Fibroblast of mammary gland (primary cell): Measurements from ENCODE around the gene MPV17L2.
A peak's percentile ranks its signal among the peaks of the same experiment; 100 is the strongest.

Experiments
- DNase-seq: peaks from one replicate; pipeline ENCODE4 v3.0.0-alpha.2; 2010; ENCODE audit warnings: low read depth
- H3K4me3 ChIP-seq: 2 replicates; pipeline ENCODE4 v1.5.1; 2011; ENCODE audit warnings: low read depth, mild to moderate bottlenecking, low read length, moderate library complexity; ENCODE audit not compliant: control insufficient read depth
- TF ChIP-seq, protein P1 (sequence below): conservative IDR thresholded peaks from 2 replicates; pipeline ENCODE4 v1.5.1; 2011; ENCODE audit warnings: low read depth, low read length, inconsistent platforms; ENCODE audit not compliant: control insufficient read depth, insufficient read depth

The MPV17L2 gene

DNA sequence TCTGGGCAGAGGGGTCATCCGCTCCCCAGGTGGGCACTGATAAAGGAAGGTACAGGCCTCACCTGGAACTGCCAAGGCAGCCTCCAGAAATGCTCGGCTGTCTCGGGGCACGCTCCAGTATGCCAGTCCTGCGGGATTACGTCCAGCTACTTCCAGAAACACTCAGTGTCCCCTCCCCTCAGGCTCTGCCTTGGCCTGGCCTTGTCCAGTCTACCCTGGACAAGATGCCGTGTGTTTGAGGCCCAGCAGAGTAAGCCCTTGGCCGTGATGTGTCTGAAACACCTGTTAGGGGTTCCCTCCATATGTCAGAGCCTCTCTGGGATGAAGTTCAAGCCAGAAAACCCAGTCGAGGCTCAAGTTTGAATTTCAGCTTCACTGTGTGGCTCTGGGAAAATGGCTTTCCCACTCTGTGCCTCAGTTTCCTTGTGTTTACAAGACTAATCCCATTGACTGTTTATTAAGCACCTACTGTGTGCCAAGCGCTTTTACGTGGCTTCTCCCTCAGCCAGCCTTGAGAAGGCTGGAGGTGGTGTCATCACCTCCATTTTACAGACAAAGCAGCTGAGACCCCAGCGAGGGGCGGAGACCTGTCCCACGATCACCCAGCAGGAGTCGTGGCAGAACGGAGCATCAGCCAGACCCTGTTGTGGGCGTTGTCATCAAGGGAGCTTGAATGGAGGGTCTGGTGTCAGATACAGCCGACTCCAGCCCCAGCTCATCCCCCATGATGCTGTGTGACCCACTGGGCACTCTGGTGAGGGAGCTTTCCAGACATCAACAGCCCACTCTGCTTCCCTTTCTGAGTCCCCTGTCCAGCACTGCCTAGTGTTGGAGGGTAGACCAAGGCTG lies 42.0 kb upstream of the MPV17L2 start:
- peak; percentile 10 for DNase-seq
- no peak overlapping the region for H3K4me3 ChIP-seq
- TF ChIP-seq, protein P1, sequence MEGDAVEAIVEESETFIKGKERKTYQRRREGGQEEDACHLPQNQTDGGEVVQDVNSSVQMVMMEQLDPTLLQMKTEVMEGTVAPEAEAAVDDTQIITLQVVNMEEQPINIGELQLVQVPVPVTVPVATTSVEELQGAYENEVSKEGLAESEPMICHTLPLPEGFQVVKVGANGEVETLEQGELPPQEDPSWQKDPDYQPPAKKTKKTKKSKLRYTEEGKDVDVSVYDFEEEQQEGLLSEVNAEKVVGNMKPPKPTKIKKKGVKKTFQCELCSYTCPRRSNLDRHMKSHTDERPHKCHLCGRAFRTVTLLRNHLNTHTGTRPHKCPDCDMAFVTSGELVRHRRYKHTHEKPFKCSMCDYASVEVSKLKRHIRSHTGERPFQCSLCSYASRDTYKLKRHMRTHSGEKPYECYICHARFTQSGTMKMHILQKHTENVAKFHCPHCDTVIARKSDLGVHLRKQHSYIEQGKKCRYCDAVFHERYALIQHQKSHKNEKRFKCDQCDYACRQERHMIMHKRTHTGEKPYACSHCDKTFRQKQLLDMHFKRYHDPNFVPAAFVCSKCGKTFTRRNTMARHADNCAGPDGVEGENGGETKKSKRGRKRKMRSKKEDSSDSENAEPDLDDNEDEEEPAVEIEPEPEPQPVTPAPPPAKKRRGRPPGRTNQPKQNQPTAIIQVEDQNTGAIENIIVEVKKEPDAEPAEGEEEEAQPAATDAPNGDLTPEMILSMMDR = no peak

DNA sequence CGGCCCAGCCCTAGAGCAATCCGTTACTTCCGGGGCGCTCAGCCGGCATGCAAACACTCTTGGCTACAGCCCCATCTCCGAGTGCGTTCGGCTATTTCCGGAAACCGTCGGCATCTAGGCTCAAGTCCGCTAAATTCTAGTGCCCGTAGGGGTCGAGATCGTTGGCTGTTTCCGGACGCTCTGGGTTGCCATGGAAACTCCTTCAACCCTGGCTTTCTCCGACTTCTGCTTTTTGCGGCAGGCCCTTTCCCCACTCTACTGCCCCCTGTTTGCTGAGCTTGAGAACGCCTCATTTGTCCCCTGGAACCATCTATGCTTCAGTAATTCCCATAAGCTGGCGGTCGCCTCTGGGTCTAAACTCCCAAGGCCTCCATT lies 40.6 kb upstream of the MPV17L2 start:
- TF ChIP-seq, protein P1 = peak; percentile 63
- peak; percentile 97 for DNase-seq
- H3K4me3 ChIP-seq = peak overlapping the region; percentile 66

DNA sequence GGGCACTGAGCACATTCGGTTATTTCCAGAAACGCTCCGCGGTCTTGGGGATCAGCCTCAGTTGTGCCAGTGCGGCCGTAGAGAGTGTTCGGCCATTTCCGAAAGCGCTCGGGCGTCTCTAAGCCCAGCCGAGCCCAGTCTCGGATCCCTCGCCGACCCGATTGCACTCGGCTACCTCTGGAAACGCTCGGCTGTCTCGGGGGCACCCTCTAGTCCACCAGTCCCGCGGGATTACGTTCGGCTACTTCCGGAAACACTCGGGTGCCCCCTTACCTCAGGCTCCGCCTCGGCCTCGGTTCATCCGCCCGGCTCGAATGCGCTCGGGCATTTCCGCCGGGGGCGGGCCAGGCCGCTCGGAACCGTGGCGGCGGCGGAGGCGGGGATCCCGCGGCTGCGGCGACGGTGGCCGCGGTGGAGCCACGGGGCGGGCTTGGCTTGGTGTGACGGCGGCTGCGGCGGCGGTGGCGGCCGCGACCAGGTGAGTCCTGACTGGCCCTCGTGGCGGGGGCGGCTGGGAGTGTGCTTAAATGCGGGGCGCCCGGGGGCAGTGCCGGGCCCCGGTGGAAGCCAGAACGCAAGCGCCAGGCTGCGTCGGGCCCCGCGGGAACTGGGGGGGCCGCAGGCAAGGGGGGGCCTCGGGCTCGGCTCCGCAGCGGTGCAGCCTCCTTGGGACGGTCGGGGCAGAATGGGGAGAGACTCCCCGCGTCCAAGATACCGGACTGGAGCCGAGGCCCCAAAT lies 40.0 kb upstream of the MPV17L2 start, which contains the start of gene PIK3R2:
PIK3R2 (plus strand) TSS at position 347 of the 739 bp plus-strand sequence. CDS start 2,717 bp downstream, outside the sequence.
- TF ChIP-seq, protein P1 = no peak
- peak within 1 kb of the TSS; percentile 83 for H3K4me3 ChIP-seq
- peak; percentile 98 for DNase-seq

DNA sequence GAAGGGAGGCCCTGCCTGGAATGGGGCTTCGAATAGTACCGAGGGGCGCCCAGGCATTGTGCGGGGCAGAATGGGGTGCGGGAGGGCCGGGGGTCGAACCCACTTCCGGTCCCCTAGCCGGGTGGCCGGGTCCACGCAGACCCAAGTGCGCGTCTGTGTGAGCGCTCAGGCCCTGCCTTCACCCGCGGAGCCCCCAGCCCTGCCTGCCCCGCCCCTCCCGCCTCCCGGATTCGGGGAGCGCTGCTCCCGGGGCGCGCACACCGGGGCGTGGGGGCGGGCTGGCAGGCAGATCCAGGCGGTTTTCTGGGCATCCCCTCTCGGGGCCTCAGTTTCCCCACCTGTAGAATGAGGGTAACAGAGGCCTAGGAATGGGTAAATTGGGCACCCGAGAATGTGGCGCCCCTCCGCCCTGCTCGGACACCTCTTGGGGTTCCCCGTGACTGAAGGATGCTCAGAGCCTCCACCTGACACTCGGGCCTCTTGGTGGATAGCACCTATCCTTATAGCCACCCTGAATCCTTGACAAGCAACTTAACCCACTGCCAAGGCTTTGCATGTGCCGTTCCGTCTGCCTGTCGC lies 39.4 kb upstream of the MPV17L2 start:
- H3K4me3 ChIP-seq = peak overlapping the region; percentile 83
- DNase-seq = no peak
- TF ChIP-seq, protein P1 = no peak

DNA sequence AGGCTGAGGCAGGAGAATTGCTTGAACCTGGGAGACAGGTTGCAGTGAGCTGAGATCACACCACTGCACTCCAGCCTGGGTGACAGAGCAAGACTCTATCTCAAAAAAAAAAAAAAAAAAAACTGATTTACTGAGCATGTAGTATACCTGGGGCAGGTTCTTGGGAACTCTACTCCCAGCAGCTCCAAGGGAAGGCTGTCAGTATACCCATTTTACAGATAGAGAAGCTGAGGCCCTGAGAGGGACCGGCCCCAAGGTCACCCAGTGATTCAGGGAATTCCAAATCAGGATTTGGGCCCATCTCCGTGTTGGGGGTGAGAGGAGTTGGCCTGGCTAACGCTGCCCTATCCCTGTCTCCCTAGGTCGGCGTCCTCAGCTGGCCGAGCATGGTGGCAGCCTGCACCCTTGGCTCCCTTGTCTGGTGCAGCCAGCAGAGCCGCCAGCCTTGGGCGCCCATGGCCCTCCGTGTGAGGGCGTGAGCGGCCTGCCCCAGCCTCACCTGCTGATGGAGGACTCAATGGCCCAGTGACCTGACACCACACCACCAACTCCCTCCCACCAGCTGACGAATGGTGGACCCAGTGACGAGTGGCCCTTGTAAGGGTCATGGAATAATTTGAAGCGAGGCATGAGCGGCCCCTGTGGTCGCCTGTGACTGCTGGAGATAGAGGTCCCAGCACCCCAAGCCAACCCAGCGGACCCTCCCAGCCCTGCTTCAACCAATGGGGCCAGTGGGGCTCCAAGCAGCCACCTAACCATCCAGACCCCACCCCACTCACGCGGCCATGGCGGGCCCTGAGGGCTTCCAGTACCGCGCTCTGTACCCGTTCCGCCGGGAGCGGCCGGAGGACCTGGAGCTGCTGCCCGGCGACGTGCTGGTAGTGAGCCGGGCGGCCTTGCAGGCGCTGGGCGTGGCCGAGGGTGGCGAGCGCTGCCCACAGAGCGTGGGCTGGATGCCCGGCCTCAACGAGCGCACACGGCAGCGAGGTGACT lies 37.6 kb upstream of the MPV17L2 start:
- TF ChIP-seq, protein P1 = no peak
- H3K4me3 ChIP-seq = no peak overlapping the region
- DNase-seq = no peak

DNA sequence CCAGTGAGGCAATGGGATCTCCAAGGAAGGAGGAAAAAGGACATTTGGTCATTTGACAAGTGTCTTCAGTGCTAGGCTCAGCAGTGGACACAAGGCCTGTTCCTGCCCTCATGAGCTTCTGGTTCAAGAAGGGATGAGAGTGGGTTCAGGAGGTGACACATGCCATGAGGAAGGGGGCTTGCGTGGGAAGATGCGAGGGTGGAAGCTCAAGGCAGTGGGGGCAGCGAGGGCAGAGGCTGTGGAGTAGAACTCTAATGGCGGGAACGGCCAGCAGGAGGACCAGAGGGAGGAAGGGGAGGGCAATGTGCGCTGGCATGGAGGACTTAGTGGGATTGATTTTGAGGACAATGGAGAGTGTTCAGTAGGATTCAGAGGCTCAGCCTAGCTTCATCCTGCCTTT lies 36.8 kb upstream of the MPV17L2 start:
- no peak overlapping the region for H3K4me3 ChIP-seq
- TF ChIP-seq, protein P1 = no peak
- DNase-seq = no peak
